NCI-H2227 (cell line): ENCODE data around the gene LSM4.
"Not testable (repeated sequence)": the region's sequence is repeated elsewhere in the genome, so short reads cannot be mapped to it uniquely, and the experiment has no call there.

Experiments used
- DNase-seq: peaks from one replicate; lab custom pipeline; 2025; ENCODE audit not compliant: unreplicated experiment; lab: John Stamatoyannopoulos, UW

The LSM4 gene

DNA sequence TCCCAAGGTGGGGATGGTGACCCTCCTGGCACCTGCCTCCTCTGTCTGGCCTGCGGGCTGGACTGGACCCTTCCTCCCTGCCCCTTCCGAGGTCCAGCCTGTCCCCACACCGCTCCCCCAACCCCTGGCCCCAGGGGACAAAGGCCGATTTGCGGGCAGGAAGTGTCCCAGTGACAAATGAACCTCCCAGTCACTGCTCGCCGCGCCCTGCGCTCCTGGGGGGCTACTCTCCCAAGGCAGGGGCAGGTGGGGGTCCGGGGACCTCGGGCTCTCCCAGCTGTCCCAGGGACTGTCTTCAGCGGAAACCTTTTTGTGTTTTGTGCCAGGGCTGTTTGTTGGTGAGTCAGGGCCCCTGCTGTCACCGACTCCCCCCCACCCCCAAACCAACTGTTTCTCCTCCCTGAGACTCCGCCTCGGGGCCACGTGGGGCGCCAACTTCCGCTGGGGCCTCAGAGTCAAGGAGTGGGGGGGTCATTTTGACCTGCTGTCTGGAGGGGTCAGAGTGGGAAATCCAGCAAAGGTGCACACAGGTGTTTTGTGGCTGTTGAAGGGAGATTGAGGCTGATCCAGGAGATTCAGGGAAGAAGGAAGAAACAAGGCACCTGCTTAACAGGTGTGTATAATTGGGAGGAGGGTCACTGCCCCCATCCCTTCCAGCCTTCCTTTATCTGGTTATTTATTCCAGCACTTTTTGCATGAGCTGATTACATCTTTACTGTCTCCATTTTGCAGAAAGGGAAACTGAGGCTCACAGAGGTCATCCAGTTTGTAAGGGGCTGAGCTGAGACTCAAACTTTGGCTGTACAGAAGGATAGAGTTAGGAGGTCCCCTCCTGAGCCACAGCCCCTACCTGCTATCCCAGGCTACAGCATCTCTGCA, 18.4 kb upstream of the LSM4 start:
- DNase-seq: no peak

DNA sequence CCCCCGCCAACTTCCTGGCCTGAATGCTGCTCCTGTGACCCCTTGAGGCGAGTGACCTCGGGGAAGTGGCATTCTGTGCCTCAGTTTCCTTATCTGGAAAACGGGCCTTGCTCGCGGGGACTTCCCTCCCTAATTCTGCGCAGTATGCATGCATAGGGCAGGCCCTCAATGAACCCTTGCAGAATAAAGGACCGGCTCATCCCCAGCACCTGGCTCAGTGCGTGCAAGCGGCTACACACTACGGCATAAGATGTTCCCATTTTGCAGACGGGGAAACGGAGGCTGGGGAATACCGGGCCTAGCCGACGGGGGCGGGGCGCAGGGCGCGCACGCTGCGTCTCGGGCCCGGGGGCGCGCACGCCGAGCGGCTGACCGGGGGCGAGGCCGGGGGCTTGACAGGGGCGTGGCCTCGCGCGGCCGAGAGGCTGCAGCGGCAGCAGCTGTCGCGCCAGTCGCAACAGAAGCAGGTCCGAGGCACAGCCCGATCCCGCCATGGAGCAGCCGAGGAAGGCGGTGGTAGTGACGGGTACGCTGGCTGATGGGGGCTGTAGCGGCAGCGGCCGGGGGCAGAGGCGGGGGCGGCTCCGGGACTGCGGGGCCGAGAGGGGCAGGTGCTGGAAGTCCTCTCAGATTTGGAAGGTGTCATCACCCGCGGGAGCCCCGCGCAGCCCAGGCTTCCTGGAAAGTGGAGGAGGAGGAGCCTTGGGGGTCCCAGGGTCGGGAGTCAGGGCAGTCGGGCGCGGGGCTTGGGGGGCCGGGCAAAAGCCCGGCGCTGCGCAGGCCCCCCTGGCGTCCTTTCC, 17.5 kb upstream of the LSM4 start, which contains the start of gene PGPEP1:
TSS of gene PGPEP1 (plus strand) at position 409 of the 800 bp plus-strand sequence. CDS start at position 493, 84 bp downstream.
- DNase-seq: peak; percentile 76

DNA sequence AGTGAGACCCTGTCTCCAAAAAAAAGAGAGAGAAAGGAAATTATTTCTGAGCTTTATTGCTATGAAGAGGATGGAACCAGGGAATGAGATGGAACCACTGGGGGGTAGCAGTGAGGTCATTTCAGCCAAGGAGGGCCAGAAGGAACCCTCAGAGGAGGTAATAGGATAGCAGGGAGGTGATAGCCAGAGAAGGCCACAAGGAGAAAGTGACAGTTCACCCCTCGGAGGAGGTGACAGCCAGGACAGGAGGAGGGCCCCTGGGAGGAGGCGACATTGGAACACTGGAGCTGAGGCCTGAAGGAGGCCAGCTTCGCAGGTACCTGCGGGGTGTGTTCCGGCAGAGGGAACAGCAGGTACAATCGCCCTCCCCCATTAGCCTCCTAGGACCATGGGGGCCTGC, 16.8 kb upstream of the LSM4 start:
- no peak for DNase-seq

DNA sequence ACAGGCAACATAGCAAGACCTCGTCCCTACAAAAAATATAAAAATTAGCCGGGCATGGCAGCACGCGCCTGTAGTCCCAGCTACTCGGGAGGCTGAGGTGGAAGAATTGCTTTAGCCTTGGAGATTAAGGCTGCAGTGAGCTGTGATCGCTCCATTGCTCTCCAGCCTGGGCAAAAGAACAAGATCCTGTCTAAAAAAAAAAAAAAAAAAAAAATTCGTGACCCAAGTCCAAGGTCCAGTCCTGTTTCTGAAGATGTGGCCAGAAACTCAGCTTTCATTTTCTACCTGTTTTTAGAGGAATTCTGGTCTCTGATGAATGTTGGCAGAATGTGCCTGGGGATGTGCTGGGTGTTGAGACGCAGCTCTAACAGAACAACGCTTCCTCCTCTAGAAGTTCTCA, 15.7 kb upstream of the LSM4 start:
- no peak for DNase-seq

DNA sequence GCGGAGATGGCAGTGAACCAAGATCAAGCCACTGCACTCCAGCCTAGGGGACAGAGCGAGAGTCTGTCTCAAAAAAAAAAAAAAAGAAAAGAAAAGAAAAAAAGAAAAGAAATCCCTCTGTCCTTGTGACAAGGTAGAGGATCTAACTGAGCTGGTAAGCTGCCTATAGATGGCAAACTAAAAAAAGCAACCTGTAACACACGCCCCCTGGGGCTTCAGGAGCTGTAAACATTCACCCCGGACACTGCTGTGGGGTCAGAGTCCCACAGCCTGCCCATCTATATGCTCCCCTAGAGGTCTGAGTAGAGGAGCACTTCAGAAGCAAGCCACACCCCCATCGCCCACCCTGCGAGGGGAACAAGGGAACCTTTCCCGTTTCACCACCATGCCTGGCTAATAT, 13.2 kb upstream of the LSM4 start:
- no peak for DNase-seq

DNA sequence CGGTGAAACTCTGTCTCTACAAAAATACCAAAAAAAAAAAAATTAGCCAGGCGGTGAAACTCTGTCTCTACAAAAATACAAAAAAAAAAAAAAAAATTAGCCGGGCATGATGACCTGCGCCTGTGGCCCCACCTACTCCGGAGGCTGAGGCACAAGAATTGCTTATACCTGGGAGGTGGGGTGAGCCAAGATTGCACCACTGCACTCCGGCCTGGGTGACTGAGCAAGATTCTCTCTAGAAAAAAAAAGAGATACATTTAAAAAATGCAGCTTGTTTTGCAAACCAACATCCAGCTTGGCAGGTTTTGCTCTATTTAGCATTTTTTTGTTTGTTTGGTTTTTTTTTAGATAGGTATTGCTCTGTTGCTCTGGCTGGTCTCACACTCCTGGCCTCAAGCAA, 10.8 kb upstream of the LSM4 start:
- no peak for DNase-seq

DNA sequence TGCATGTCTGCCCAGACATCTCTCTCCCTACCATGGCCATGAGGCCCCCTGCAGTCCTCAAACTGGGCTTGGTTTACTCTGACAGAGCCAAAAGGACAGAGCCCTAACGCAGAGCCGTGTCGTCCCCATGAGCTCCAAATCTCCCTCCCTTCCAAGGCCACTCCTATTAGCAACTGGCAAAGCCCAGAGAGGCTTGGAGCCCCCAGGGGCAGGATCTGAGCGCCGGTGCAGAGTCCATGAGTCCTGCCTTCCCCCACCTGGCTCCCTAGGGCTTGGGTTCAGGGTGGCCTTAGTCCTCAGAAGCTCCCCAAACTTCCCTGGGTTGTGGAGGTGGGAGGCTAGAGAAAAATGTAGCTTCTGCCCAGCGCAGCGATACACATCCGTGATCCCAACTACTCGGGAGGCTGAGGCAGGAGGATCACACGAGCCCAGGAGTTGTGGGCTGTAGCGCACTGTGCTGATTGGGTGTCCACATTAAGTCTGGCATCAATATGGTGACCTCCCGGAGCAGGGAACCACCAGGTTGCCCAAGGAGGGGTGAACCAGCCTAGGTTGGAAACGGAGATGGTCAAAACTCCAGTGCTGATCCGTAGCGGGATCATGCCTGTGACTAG, 10.1 kb upstream of the LSM4 start:
- DNase-seq: no peak

DNA sequence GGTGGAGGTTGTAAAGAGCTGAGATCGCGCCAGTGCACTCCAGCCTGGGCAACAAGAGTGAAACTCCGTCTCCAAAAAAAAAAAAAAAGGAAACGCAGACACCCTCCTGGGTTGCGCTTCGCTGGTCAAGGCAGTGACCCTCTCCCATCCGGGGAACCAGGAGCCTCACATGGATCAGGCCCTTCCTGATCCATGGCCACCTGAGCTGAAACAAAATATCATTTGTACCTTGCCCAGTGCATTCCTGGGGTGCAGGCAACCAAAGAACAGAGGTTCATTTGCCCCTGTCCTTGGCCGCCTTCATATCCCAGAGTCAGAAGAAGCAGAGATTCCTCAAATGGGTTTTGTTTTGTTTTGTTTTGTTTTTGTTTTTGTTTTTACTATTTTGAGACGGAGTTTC, 8.0 kb upstream of the LSM4 start:
- DNase-seq: no peak

DNA sequence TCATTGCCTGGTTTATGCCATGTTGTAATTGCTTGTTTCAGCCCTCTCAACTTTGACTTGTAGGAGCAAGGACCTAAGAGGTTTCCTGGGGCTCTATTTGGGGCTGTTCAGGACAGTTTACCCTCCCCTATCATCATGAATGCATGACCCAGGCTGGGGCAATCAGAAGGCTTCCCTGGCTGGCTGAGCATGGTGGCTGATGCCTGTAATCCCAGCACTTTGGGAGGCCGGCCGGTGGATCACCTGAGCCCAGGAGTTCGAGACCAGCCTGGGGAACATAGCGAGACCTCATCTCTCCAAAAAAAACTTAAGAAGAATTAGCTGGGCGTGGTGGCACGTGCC, 6.1 kb upstream of the LSM4 start:
- no peak for DNase-seq

DNA sequence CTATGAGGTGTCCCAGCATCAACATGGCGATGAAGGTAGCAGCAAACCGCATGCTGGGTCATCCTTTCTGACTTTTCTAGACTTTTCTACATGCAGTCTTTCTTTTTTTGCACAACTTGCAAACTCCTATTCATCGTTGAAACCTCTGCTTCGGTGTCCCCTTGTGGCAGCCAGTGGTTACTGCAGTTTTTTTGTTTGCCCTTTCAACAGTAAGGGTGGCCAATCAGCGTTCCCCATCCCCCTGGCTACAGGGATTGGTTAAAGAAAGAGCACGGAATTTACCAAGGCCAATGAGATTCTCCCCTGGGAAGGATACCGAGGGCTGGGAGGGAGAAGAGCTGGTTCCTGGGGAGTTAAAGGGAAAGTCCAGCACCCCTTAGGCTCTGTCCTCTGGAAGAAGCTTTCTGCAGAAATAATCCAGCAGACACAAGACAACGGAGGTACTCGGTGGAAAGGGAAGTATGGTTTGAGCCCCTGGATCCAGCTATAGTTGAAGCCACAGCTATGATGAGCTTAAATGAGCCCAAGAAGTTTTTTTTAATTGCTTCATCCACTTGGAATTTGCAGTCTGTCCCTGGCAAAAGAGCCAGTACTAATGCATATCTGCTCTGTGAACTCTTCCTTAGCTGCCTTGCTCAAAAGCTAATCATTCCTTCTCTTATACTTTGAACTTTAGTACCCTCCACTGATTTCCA, 5.6 kb upstream of the LSM4 start:
- DNase-seq: peak; percentile 91

DNA sequence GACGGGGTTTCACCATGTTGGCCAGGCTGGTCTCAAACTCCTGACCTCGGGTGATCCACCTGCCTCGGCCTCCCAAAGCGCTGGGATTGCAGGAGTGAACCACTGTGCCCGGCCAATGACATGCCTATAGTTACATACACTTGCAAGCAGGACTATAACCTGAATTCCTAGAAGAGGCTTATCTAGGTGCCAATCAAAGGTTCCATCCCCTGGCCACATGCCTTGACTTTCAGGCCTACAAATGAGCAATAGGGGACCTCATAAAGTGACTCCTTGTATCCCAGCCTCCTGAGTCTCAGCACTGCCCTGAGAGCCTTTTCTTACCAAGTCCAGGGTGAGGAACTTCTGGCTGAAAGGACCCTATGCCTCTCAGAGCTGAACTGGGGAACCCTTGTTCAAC, 3.9 kb upstream of the LSM4 start:
- DNase-seq: no peak

DNA sequence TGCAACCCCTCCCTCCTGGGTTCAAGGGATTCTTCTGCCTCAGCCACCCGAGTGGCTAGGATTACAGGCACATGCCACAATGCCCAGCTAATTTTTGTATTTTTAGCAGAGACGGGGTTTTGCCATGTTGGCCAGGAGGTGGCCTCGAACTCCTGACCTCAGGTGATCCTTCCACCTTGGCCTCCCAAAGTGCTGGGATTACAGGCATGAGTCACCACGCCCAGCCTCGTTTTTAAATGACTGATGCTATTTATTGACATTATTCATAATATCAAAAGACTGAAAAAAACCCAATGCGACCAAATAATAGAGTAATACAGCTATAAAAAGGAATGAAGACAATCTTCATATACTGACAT, 1.5 kb upstream of the LSM4 start:
- DNase-seq: not testable (repeated sequence)

DNA sequence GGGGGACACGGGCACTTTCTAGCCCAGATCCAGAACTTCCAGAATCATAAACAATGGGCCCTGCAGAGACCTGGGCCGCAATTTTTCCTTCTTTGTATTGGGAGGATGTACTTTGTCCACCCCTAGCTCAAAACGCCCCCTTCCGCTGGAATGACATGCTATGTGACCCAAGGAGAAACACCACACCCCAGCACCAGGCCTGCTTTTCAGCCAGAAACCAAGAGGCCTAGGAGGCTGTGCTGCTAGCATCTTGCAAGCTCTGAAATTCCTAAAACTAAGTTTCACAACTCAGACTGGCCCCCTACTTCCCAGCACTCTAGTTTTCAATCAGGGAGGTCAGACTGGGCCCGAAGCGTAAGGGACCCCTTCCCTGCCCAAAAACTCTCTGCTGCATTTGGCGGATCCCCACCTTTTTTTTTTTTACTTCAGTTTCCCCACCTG, 538 bp downstream of the LSM4 start:
- peak; percentile 35 for DNase-seq

DNA sequence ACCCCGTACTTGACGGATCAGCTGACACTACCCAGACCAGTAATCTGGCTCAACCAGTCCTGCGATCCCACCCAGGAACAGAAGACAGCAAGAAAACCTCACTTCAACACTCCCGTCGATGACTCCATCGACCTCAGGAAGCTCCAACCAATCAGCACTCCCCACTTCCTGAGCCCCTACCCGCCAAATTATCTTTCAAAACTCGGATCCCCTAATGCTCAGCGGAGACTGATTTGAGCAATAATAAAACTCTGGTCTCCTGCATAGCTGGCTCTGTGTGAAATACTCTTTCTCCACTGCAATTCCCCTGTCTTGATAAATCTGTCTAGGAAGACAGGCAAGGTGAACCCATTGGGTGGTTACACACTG, 1.2 kb downstream of the LSM4 start:
- peak; percentile 40 for DNase-seq

DNA sequence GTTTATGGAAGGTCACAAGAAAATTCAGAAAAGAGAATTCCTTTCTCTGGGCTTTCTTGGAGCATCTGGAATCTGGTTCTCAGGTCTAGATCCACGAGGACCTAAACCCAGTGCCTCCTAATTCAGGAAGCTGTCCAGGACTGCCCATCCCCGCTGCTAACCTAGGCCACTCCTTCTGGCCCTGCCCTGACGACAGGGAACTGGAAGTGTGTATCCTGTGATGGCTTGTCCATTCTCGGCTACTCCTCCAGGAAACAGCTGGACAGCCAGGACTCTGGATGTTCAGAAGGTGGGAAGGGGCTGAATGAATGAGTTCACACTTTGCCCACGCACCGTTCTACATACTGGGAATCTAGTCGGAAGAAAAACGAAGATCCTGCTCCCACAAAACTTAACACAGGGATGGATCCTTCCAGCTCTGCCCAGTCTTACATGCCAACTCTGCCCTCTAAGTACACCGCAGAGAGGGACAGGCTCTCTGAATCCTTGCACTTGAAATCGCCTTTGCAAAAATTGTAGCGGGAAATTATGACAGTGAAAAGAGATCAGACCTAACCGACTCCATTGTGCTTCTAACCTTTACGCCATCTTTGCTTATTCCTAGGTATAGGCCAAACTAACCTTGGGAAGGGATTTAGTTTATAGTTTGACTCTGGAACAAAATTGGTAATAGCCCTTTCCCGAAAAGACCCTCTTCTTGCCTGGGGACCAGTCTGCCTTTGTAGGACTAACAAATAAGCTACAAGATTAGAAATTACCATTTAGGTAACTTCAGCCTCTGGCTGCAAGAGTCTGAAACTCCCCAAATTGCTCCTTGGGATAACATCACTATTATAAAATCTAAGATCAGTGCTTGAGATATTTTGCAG, 1.8 kb downstream of the LSM4 start:
- no peak for DNase-seq

DNA sequence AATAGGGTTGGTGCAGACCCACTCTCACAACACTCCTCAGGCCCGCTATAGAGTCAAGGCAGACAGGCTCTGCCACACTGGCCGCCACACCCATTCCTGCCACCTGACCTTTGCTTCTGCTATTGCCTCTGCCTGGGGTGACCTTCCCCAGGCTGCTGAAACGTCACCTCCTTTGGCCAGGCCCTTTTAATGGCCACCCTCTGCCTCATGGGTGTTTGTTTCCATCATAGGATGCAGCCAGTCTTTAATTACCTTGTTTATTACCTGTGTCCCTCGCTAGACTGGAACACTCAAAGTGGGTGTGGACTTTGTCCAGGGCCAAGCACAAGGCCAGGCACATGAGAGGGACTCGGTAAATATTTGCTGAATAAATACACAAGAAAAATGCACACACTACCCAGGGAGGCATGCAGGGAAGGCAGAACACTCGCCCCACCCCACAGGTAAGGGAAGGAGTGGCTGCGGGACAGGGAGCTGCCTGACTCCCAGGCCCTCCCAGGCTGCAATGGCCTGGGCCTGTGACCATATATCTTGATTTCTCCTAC, 3.2 kb downstream of the LSM4 start:
- DNase-seq: no peak

DNA sequence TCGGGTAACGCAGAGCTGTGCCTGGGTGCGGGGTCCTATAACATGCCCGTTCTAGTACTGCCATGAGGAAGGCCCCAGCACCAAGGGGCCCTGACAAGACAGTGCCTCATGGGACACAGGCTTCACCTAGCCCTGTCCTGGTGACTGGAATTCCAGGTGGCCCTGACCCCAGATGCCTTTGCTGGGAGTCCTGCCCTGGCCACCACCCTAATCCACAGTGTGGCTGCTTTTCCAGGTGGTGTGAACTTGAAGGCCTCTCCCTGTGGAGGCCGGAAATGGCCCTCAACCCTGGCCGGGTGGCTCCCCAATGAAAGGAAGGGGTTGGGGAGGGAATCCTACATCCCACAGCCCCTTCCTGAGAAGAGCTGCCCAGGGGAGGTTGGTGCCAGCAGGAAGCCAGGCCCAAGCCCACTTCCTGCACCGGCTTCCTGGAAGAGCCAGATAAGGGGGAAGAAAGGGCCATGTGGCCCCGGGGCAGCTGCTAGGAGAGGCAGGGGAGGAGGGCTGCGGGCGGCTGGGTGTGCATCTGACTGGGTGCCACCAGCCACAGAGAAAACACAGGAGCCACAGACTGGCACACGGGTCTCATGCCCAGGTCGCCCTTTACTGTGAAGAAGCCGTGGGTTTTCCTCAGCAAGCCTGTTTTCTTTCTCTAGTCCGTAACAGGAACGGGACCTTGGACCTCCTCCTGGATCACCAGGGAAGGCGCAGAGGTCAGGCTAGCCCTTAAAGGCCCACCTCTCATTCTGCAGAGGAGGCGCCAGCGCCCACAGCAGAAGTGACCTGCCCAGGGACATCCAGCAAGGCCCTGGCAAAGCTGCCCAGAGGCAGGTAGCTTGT, 4.7 kb downstream of the LSM4 start:
- DNase-seq: no peak

DNA sequence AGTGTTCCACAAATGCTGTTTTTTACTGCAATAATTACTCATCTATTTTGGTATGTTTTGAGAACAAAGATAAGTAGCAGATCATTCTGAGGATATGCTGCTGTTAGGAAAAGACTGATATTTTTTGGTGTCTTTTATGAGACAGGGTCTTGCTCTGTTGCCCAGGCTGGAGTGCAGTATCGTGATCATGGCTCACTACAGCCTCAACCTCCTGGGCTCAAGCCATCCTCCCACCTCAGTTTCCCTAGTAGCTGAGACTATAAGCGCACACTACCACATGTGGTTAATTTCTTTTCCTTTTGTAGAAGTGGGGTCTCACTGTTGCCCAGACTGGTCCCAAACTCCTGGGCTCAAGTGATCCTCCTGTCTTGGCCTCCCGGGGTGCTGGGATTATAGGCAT, 9.5 kb downstream of the LSM4 start:
- no peak for DNase-seq

DNA sequence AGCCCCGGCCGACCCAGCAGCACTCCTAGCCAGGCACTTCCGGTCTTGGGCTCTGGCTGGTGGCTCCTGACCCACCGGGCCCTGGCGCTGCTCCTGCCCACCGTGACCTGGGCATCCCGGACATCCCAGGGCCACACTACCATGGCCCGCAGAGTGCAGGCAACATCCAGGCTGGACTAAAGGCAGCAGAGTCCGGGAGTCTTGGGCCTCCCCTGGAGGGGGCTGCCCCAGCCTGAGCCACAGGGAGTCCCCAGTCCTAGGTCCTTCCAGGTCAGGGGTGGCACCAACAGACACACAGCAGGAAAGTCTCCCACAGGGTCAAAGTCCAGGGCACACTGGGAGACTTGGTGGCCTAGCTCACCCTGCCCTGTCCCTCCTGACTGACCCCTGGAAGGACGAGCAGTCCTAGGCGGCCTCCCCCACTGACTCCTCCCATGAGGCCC, 10.8 kb downstream of the LSM4 start:
- no peak for DNase-seq
